Activated CD4-positive, alpha-beta memory T cell treated with anti-CD3 and anti-CD28 coated beads, Interleukin-2, amount 10 ng/mL, durations not matched to agents 7 days and 5 days (primary cell): ENCODE results near the gene MYH15. TPM values are rescaled to one million over a fixed set of nuclear protein-coding genes. Genes with fewer than 3 reads are reported as not detected.

ENCODE experiments used
- CTCF ChIA-PET: fragments of 350-600 bp; sonication (Branson Sonifier 250); formaldehyde crosslinking; loops from one replicate; lab custom pipeline; 2021; ENCODE audit warnings: antibody characterized with exemption, inconsistent platforms; lab: Charles Lee
- POLR2A ChIA-PET: fragments of 350-600 bp; sonication (Branson Sonifier 250); formaldehyde crosslinking; loops from one replicate; lab custom pipeline; 2021; ENCODE audit warnings: antibody characterized with exemption; lab: Charles Lee
- DNase-seq: peaks from one replicate; pipeline ENCODE4 v3.0.0-alpha.2; 2020
- H3K27ac Mint-ChIP-seq: one replicate; pipeline ENCODE4 v1.8.0; 2021; ENCODE audit warnings: mild to moderate bottlenecking, mixed read lengths
- H3K27me3 Mint-ChIP-seq: one replicate; pipeline ENCODE4 v1.8.0; 2021; ENCODE audit warnings: mixed read lengths
- H3K36me3 Mint-ChIP-seq: one replicate; pipeline ENCODE4 v1.8.0; 2021; ENCODE audit warnings: low read depth, mixed read lengths
- H3K4me1 Mint-ChIP-seq: one replicate; pipeline ENCODE4 v1.8.0; 2021; ENCODE audit warnings: mixed read lengths
- H3K4me3 Mint-ChIP-seq: one replicate; pipeline ENCODE4 v1.8.0; 2021; ENCODE audit warnings: mild to moderate bottlenecking, mixed read lengths
- H3K9me3 Mint-ChIP-seq: one replicate; pipeline ENCODE4 v1.8.0; 2021; ENCODE audit warnings: mixed read lengths
- total RNA-seq, 2 experiments: library from RNA; stranded (reverse); gene quantifications; one replicate each; pipeline ENCODE4 v1.2.3, GENCODE V29; 2021

Gene MYH15
- total RNA-seq, 2 experiments from 2014 or later = 0.10 to 0.28 TPM

- no peaks in the 10 kb centered on the region for H3K9me3 Mint-ChIP-seq
- H3K4me1 Mint-ChIP-seq = peaks cover 3% of the 10 kb centered on the region
- ChIA-PET POLR2A (no interaction called here), CTCF (no interaction called here)
- H3K27ac Mint-ChIP-seq = no peak overlapping the region
- DNase-seq = no peak
- H3K36me3 Mint-ChIP-seq = no peaks in the 10 kb centered on the region
- H3K27me3 Mint-ChIP-seq = peaks cover 2% of the 10 kb centered on the region
- no peak overlapping the region for H3K4me3 Mint-ChIP-seq
Observed at GRCh38 chr3:108420926-108421325, 89.5 kb downstream of the MYH15 start.

- Mint-ChIP-seq H3K27me3 (peaks cover 2% of the 10 kb centered on the region), H3K4me3 (no peak overlapping the region), H3K9me3 (no peaks in the 10 kb centered on the region), H3K27ac (no peak overlapping the region), H3K36me3 (no peaks in the 10 kb centered on the region), H3K4me1 (peaks cover 3% of the 10 kb centered on the region)
- ChIA-PET POLR2A (no interaction called here), CTCF (interaction anchor here (0.6 kb wide), 1 partner anchor 246 kb away, joined by 3 read pairs; no protein-coding TSS in a partner anchor)
- no peak for DNase-seq
Observed at GRCh38 chr3:108416111-108416869, 94.1 kb downstream of the MYH15 start.

GRCh38 chr3:108415661-108416060, 94.7 kb downstream of the MYH15 start:
- no peak overlapping the region for H3K27ac Mint-ChIP-seq

GRCh38 chr3:108414007-108414406, 96.4 kb downstream of the MYH15 start:
- H3K9me3 Mint-ChIP-seq = no peaks in the 10 kb centered on the region
- H3K27me3 Mint-ChIP-seq = peaks cover 2% of the 10 kb centered on the region
- ChIA-PET CTCF (no interaction called here), POLR2A (no interaction called here)
- DNase-seq = no peak
- no peak overlapping the region for H3K27ac Mint-ChIP-seq
- H3K4me1 Mint-ChIP-seq = peaks cover 3% of the 10 kb centered on the region
- no peaks in the 10 kb centered on the region for H3K36me3 Mint-ChIP-seq
- H3K4me3 Mint-ChIP-seq = no peak overlapping the region

More at GRCh38 chr3:108415661-108416060, 94.7 kb downstream of the MYH15 start:
- Mint-ChIP-seq H3K27me3 (peaks cover 4% of the 10 kb centered on the region), H3K36me3 (no peaks in the 10 kb centered on the region), H3K4me3 (no peak overlapping the region), H3K4me1 (peaks cover 3% of the 10 kb centered on the region), H3K9me3 (no peaks in the 10 kb centered on the region)
- no peak for DNase-seq
- POLR2A ChIA-PET = no interaction called here
- CTCF ChIA-PET = no interaction called here

DNA sequence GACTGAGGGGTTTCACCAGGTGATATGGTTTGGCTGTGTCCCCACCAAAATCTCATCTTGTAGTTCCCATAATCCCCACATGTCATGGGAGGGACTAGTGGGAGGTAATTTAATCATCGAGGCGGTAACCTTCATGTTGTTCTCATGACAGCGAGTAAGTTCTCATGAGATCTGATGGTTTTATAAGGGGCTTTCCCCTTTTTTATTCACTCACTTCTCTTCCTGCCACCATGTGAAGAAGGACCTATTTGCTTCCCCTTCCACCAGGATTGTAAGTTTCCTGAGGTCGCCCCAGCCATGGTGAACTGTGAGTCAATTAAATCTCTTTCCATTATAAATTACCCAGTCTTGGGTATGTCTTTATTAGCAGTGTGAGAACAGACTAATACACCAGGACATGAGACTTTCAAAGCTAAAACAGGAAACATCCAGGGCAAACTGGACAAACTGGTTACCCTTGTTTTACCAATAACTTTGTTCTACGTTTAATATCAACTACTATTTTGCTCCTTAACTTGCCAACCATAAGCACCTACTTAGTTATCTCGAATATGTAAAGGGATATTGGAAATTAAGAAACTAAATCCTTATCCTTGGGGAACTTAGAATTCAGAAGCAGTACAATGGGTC, 98.2 kb downstream of the MYH15 start:
- CTCF ChIA-PET = no interaction called here
- POLR2A ChIA-PET = no interaction called here
- DNase-seq = no peak
- Mint-ChIP-seq H3K27me3 (peaks cover 2% of the 10 kb centered on the region), H3K27ac (no peak overlapping the region), H3K9me3 (no peaks in the 10 kb centered on the region), H3K4me1 (peaks cover 3% of the 10 kb centered on the region), H3K4me3 (no peak overlapping the region), H3K36me3 (no peaks in the 10 kb centered on the region)

DNA sequence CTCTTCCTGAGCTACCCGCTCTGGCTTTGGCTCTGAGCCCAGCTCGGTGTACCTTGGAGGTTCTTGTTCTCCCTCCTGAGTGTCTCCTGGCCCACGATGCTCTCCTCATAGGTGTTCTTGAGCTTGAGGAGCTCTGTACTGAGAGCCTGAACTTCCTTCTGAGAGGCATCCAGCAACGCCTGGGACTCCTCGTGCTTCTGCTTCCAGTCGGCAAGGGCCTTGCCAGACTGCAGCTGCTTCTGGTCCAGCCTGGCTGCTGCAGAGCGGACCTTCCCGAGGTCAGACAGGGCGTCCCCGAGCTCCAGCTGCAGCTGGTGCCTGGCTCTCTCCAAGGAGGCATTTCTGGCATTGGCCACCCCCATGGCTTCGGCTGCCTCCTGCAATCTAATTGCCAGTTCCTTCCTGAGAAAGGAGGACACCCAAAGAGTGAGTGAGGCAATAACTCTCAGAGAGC, 99.8 kb downstream of the MYH15 start:
- Mint-ChIP-seq H3K9me3 (no peaks in the 10 kb centered on the region), H3K4me1 (peaks cover 3% of the 10 kb centered on the region), H3K27me3 (peaks cover 2% of the 10 kb centered on the region), H3K27ac (no peak overlapping the region), H3K36me3 (no peaks in the 10 kb centered on the region), H3K4me3 (no peak overlapping the region)
- ChIA-PET CTCF (no interaction called here), POLR2A (no interaction called here)
- no peak for DNase-seq

GRCh38 chr3:108409800-108410178, 100.6 kb downstream of the MYH15 start:
- POLR2A ChIA-PET = no interaction called here
- H3K4me1 Mint-ChIP-seq = peaks cover 3% of the 10 kb centered on the region

DNA sequence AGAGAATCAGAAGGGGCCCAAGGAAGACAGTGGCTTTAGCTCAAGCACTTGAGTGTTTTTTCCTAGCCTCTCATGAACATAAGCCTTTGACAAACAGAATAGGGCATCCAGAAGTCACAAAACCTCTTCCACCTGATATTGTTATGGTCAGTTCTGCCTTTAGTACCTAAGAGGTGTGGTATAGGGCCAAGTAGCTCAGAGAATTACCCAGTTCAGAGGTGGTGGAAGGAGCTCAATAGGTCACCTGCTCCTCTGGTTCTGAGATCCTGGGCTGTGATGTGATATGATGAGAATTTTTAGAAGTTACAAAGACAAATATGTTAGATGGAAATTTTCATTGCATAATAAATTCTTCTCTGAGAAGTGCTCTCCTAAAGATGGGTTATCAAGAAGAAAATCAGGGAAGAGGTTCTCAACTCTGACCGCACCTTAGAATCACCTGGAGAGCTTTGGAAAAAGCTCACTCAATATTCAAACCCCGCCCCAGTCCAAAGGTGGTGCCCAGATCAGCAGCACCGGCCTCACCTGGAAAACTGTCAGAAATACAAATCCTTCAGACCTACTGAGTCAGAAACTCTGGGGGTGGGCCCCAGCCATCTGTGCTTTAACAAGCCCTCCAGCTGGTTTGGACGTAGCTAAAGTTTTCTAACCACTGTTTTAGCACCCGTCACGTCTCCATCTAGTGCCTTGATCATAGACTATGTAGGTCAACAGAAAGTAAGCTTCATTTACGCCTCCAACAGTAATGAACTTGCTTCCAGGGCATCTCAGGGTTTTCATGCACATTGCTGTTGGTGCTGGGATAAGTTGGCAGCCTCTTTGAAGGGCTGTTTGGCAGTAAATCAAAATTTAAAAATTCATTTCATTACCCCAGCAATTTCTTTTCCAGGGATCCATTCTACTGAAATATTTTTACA, 101.3 kb downstream of the MYH15 start:
- Mint-ChIP-seq H3K9me3 (no peaks in the 10 kb centered on the region), H3K4me1 (peaks cover 3% of the 10 kb centered on the region), H3K27me3 (peaks cover 2% of the 10 kb centered on the region), H3K27ac (no peak overlapping the region), H3K4me3 (no peak overlapping the region), H3K36me3 (no peaks in the 10 kb centered on the region)
- no peak for DNase-seq
- CTCF ChIA-PET = interaction anchor here (1.2 kb wide), 1 partner anchor 255 kb away, joined by 3 read pairs; no protein-coding TSS in a partner anchor
- POLR2A ChIA-PET = no interaction called here

More at GRCh38 chr3:108409800-108410178, 100.6 kb downstream of the MYH15 start:
- Mint-ChIP-seq H3K27me3 (peaks cover 2% of the 10 kb centered on the region), H3K9me3 (no peaks in the 10 kb centered on the region), H3K27ac (no peak overlapping the region), H3K4me3 (no peak overlapping the region), H3K36me3 (no peaks in the 10 kb centered on the region)
- no peak for DNase-seq
- CTCF ChIA-PET = interaction anchor here (1.2 kb wide), 1 partner anchor 256 kb away, joined by 3 read pairs; no protein-coding TSS in a partner anchor

DNA sequence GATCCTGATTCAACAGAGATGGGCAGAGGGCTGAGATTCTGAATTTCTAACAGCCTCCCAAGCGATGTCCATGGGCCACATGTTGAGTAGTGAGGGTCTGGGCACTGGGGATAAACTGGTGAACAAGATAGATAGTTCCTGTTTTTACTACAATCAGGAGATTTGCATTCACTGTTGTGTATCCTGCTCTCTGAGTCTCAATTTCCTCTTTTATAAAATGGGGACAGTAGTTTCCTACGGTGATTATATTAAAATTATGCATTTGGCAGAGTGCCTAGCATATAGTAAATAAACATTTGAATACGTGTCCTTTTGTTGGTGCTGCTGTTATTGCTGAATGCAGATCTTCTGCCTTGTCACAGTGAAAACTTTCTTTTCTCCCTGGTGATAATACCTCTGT, 102.5 kb downstream of the MYH15 start:
- ChIA-PET POLR2A (no interaction called here), CTCF (interaction anchor here (0.7 to 1.6 kb wide), 3 partner anchors 255 to 480 kb away, joined by 3 to 12 read pairs (median 5); no protein-coding TSS in a partner anchor)
- H3K27ac Mint-ChIP-seq = no peak overlapping the region
- no peak for DNase-seq
- peaks cover 2% of the 10 kb centered on the region for H3K27me3 Mint-ChIP-seq
- no peaks in the 10 kb centered on the region for H3K9me3 Mint-ChIP-seq
- no peak overlapping the region for H3K4me3 Mint-ChIP-seq
- H3K4me1 Mint-ChIP-seq = peaks cover 3% of the 10 kb centered on the region
- H3K36me3 Mint-ChIP-seq = no peaks in the 10 kb centered on the region

DNA sequence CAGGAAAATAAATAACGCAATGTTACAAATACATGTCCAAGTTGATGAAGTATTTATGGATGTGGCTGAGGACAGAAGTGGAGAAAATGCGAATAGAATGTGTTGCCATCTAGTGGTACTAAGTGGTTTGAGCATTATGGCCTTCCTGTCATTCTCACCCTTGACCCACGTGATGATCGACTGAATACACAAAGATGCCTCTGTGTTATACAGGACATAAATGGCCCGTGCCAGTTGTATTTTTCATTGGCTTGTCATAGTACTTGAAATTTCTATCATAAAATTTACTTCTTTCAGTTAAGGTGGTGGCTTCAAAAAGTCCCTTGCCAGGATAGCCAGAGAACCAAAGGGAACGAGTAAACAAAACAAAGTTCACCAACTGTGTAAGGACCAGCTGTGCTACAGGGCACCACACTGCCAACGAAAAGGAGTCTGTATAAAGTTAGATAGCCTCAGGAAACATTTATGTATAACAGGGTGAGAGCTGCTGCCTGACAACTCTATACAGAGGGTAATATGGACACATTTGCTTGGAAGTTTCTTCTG, 103.7 kb downstream of the MYH15 start:
- Mint-ChIP-seq H3K4me3 (no peak overlapping the region), H3K27ac (no peak overlapping the region), H3K9me3 (no peaks in the 10 kb centered on the region), H3K4me1 (peaks cover 3% of the 10 kb centered on the region), H3K27me3 (peaks cover 2% of the 10 kb centered on the region), H3K36me3 (no peaks in the 10 kb centered on the region)
- DNase-seq = no peak
- ChIA-PET CTCF (interaction anchor here (0.7 to 2.5 kb wide), 6 partner anchors 14 to 479 kb away, joined by 3 to 12 read pairs (median 4); no protein-coding TSS in a partner anchor), POLR2A (interaction anchor here (1.9 kb wide), 1 partner anchor 183 kb away, joined by 5 read pairs; no protein-coding TSS in a partner anchor)

DNA sequence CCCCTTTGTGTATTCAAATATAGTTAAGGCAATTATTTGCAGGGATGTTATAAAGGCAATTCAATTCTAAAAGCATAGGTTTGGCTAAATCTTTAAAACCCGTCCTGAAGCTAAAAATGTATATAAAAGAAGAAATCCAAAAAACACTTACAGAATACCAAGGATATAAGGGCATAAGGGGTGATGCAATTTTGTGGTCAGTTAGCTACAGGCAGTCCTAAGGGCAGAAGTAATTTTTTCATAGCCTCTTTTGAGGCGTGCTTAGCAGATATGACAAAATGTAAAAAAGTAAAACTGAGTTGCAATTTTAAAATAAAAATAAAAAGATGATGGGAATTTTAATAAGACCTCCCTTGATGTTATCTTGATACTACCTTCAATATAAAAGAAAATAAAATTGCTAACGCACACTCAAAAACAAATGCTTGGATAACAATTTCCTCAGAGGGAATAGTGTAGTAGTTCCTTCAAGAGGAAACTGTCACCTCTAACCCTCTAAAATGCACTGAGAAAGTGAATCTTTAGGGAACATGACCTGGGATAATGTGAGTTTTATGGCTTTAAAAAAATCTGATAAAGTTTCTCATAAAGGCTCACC, 104.2 kb downstream of the MYH15 start:
- POLR2A ChIA-PET = interaction anchor here (1.9 kb wide), 1 partner anchor 183 kb away, joined by 5 read pairs; no protein-coding TSS in a partner anchor
- H3K27ac Mint-ChIP-seq = no peak overlapping the region
- no peaks in the 10 kb centered on the region for H3K36me3 Mint-ChIP-seq
- H3K9me3 Mint-ChIP-seq = no peaks in the 10 kb centered on the region
- peaks cover 3% of the 10 kb centered on the region for H3K4me1 Mint-ChIP-seq
- CTCF ChIA-PET = interaction anchor here (0.7 to 4.3 kb wide), 8 partner anchors 13 to 479 kb away, joined by 3 to 26 read pairs (median 4); no protein-coding TSS in a partner anchor
- H3K4me3 Mint-ChIP-seq = no peak overlapping the region
- no peak for DNase-seq
- H3K27me3 Mint-ChIP-seq = peaks cover under 1% of the 10 kb centered on the region

GRCh38 chr3:108404368-108404767, 106.0 kb downstream of the MYH15 start:
- no peaks in the 10 kb centered on the region for H3K9me3 Mint-ChIP-seq
- DNase-seq = no peak
- H3K27me3 Mint-ChIP-seq = no peaks in the 10 kb centered on the region
- no peak overlapping the region for H3K4me3 Mint-ChIP-seq
- no peaks in the 10 kb centered on the region for H3K36me3 Mint-ChIP-seq
- H3K27ac Mint-ChIP-seq = no peak overlapping the region
- ChIA-PET POLR2A (no interaction called here), CTCF (interaction anchor here (0.9 to 4.3 kb wide), 4 partner anchors 73 to 722 kb away, joined by 4 to 26 read pairs (median 8); no protein-coding TSS in a partner anchor)
- peaks cover 3% of the 10 kb centered on the region for H3K4me1 Mint-ChIP-seq
